ENCODE results near the gene GABBR2. TPM values are rescaled to one million over a fixed set of nuclear protein-coding genes. Genes with fewer than 3 reads are reported as not detected.
"Not testable (repeated sequence)": the region's sequence is repeated elsewhere in the genome, so short reads cannot be mapped to it uniquely, and the experiment has no call there.

GABBR2 gene
- polyA plus RNA-seq, 1 of the 3 experiments (the other 2 are of a cell fraction), result not detected

DNA sequence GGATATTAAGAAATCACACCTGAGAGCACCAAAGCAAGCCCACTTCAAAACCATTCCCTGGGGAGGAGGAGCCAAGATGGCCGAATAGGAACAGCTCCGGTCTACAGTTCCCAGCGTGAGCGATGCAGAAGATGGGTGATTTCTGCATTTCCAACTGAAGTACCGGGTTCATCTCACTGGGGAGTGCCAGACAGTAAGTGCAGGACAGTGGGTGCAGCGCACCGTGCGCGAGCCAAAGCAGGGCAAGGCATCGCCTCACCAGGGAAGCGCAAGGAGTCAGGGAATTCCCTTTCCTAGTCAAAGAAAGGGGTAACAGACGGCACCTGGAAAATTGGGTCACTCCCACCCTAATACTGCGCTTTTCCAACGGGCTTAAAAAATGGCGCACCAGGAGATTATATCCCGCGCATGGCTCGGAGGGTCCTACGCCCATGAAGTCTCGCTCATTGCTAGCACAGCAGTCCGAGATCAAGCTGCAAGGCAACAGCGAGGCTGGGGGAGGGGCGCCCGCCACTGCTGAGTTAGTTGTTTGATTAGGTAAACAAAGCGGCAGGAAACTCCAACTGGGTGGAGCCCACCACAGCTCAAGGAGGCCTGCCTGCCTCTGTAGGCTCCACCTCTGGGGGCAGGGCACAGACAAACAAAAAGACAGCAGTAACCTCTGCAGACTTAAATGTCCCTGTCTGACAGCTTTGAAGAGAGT, 200.4 kb downstream of the GABBR2 start:
- POLR2A ChIA-PET; H3K9ac ChIP-seq; H3F3A ChIP-seq (replicated peaks; ENCODE audit: insufficient read depth); H3K4me3 ChIP-seq (ENCODE audit: low read depth in 2 of 2, low read length in 1 of 2); H4K20me1 ChIP-seq (ENCODE audit: insufficient read depth); H3K4me1 ChIP-seq (ENCODE audit: control insufficient read depth in 1 of 2, insufficient read depth in 2 of 2, low read depth in 1 of 2, low read length in 1 of 2); CTCF ChIA-PET; H3K27me3 ChIP-seq (ENCODE audit: insufficient read depth); DNase-seq; H3K36me3 ChIP-seq (replicated peaks in 1 of 2; ENCODE audit: control insufficient read depth in 1 of 2, insufficient read depth in 2 of 2, low read length in 1 of 2); H2AFZ ChIP-seq (ENCODE audit: low read depth); H3K4me2 ChIP-seq; H3K79me2 ChIP-seq (ENCODE audit: insufficient read depth); H3K27ac ChIP-seq (ENCODE audit: low read depth in 2 of 2, low read length in 1 of 2); H3K9me3 ChIP-seq; H3K9me2 ChIP-seq: not testable (repeated sequence)
- 68% methylated on average over 25 of the region's 25 CpGs for WGBS (ENCODE audit: low lambda C conversion rate)

- Histone ChIP-seq H3K9ac (no peak overlapping the region), H3K4me1 (ENCODE audit: control insufficient read depth in 1 of 2, insufficient read depth in 2 of 2, low read depth in 1 of 2, low read length in 1 of 2) (no peaks in the 10 kb centered on the region; a peak in 1 of 4 replicates), H3K4me3 (ENCODE audit: low read depth in 2 of 2, low read length in 1 of 2) (no peak overlapping the region), H3K9me3 (no peaks in the 10 kb centered on the region), H2AFZ (ENCODE audit: low read depth) (no peak overlapping the region), H4K20me1 (ENCODE audit: insufficient read depth) (no peaks in the 10 kb centered on the region), H3F3A (replicated peaks; ENCODE audit: insufficient read depth) (no peaks in the 10 kb centered on the region), H3K79me2 (ENCODE audit: insufficient read depth) (no peaks in the 10 kb centered on the region), H3K27me3 (ENCODE audit: insufficient read depth) (no peaks in the 10 kb centered on the region; the same call in 1 of the 2 replicates), H3K4me2 (no peak overlapping the region), H3K27ac (ENCODE audit: low read depth in 2 of 2, low read length in 1 of 2) (no peak overlapping the region), H3K9me2 (no peaks in the 10 kb centered on the region), H3K36me3 (replicated peaks in 1 of 2; ENCODE audit: control insufficient read depth in 1 of 2, insufficient read depth in 2 of 2, low read length in 1 of 2) (no peaks in the 10 kb centered on the region)
- 36% methylated on average over 5 of the region's 6 CpGs for WGBS (ENCODE audit: low lambda C conversion rate)
- DNase-seq, result no peak
- ChIA-PET CTCF (interaction anchor here (1.0 to 1.5 kb wide), 2 partner anchors 19 to 269 kb away, joined by 3 read pairs; no protein-coding TSS in a partner anchor), POLR2A (no interaction called here)
- TF ChIP-seq, protein P1, sequence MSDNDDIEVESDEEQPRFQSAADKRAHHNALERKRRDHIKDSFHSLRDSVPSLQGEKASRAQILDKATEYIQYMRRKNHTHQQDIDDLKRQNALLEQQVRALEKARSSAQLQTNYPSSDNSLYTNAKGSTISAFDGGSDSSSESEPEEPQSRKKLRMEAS (IDR thresholded peaks at IDR 0.05; ENCODE audit: low read depth), result no peak
- TF ChIP-seq YY1 (IDR thresholded peaks at IDR 0.05; ENCODE audit: low read depth), result no peak
- TF ChIP-seq IRF3 (IDR thresholded peaks at IDR 0.05; ENCODE audit: low read depth, low read length), result no peak
- no peak for TF ChIP-seq FOSL2 (IDR thresholded peaks at IDR 0.05; ENCODE audit: borderline replicate concordance, low read depth)
- TF ChIP-seq SMC3 (IDR thresholded peaks at IDR 0.05; ENCODE audit: low read depth, low read length), result no peak
- TF ChIP-seq TAF1 (IDR thresholded peaks at IDR 0.05; ENCODE audit: borderline replicate concordance, low read depth, low read length), result no peak
- TF ChIP-seq POLR2AphosphoS5 (IDR thresholded peaks at IDR 0.05; ENCODE audit: low read depth, low read length), result no peak
- no peak for TF ChIP-seq EP300 (IDR thresholded peaks at IDR 0.05; ENCODE audit: borderline replicate concordance in 1 of 2, low read depth in 1 of 2, low read length in 1 of 2)
- TF ChIP-seq RXRA (IDR thresholded peaks at IDR 0.05; ENCODE audit: borderline replicate concordance, low read depth), result no peak
- no peak for TF ChIP-seq RFX5 (IDR thresholded peaks at IDR 0.05; ENCODE audit: low read length)
- TF ChIP-seq MXI1 (IDR thresholded peaks at IDR 0.05; ENCODE audit: low read depth, low read length), result no peak
- TF ChIP-seq, protein P2, sequence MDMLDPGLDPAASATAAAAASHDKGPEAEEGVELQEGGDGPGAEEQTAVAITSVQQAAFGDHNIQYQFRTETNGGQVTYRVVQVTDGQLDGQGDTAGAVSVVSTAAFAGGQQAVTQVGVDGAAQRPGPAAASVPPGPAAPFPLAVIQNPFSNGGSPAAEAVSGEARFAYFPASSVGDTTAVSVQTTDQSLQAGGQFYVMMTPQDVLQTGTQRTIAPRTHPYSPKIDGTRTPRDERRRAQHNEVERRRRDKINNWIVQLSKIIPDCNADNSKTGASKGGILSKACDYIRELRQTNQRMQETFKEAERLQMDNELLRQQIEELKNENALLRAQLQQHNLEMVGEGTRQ (IDR thresholded peaks at IDR 0.05; ENCODE audit: borderline replicate concordance, low read depth, low read length), result no peak
- no peak for TF ChIP-seq EZH2phosphoT487 (IDR thresholded peaks at IDR 0.05; ENCODE audit: borderline replicate concordance, low read depth)
- no peak for TF ChIP-seq NFIC (IDR thresholded peaks at IDR 0.05; ENCODE audit: borderline replicate concordance)
- no peak for TF ChIP-seq JUND (IDR thresholded peaks at IDR 0.05)
- TF ChIP-seq GABPA (IDR thresholded peaks at IDR 0.05; ENCODE audit: low read depth), result no peak
- no peak for TF ChIP-seq RCOR1 (IDR thresholded peaks at IDR 0.05; ENCODE audit: low read length)
- TF ChIP-seq FOXJ3 (CRISPR knock-in tag; IDR thresholded peaks at IDR 0.05), result no peak
- no peak for TF ChIP-seq SIN3A (IDR thresholded peaks at IDR 0.05; ENCODE audit: borderline replicate concordance, low read depth, low read length)
Measured at GRCh38 chr9:98506422-98507054, 202.2 kb downstream of the GABBR2 start.
